ENCODE data around the gene TOX2.

DNA sequence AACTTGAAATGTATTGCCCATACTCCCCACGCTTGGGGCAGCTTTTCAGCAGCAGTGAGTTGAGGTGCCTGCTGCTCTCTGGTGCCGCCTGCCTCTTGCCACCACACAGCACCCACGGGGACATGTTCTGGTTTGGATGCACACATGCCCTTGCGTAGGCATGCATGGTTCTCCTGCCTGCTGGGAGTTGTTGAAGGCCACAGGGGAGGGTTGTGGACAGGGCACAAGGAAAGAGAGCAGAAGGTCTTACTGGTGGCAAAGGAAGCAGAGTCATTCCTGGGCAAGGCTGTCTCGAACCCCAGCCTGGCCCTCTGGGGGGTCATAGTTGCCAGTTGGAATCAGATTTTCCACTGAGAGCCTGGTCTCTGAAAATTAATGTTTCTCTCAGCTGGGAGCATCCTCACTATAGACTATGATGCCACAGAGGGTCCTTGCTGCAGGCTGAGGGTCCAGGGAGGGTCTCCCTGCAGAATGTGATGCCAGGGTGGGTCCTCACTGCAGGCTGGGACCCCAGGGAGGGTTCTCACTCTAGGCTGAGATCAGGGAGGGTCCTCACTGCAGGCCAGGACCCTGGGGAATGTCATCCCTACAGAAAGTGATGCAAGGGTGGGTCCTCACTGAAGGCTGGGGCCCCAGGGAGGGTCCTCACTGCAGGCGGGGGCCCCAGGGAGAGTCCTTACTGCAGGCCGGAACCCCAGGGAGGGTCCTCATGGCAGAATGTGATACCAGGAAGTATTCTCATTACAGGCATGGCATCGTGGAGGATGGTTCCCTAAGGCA lies 59.2 kb downstream of the TOX2 start:
- TF ChIP-seq CTCF (conservative IDR thresholded peaks at IDR 0.05; ENCODE audit: low read length) (no peak), EZH2phosphoT487 (IDR thresholded peaks at IDR 0.05; ENCODE audit: borderline replicate concordance, low read depth, low read length) (no peak)
